KOPT-K1 (cell line): ENCODE results near the gene ARID1B.

Source experiments
- H3K27ac ChIP-seq: fragments of 200-600 bp; sonication (generic); 2 replicates; pipeline ENCODE4 v1.5.1; 2016; ENCODE audit warnings: antibody characterized with exemption, mild to moderate bottlenecking, low read depth, low read length; ENCODE audit not compliant: poor library complexity, severe bottlenecking
- H3K36me3 ChIP-seq: fragments of 200-600 bp; sonication (generic); 2 replicates; pipeline ENCODE4 v1.5.1; 2017; ENCODE audit warnings: antibody characterized with exemption, mild to moderate bottlenecking, low read length, moderate library complexity; ENCODE audit not compliant: insufficient read depth
- H3K9me3 ChIP-seq: fragments of 200-600 bp; sonication (generic); 2 replicates; pipeline ENCODE4 v1.5.1; 2017; ENCODE audit warnings: antibody characterized with exemption, low read length, mild to moderate bottlenecking; ENCODE audit not compliant: insufficient read depth, poor library complexity, severe bottlenecking

The ARID1B gene

DNA sequence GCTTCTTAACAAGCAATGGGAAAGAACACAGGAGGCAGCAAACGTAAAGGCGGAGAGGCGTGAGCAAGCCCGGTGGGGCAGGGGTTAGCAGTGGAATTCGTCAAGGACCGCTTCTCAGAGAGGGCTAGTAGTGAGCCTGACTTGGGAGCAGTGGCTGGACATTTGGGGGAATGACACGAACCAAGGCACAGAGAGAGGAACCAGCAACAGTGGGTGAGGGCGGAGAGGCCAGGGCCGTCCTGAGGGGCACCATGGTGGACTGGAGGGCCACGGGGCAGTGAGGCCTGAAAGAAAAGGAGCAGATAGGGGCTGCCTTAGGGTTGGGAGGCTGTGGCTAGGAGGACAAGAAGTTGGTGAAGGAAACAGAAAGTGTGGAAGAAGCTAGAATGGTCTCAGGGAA lies 12.1 kb upstream of the ARID1B start:
- no peak overlapping the region for H3K27ac ChIP-seq
- H3K36me3 ChIP-seq: no peaks in the 10 kb centered on the region
- H3K9me3 ChIP-seq: no peaks in the 10 kb centered on the region

DNA sequence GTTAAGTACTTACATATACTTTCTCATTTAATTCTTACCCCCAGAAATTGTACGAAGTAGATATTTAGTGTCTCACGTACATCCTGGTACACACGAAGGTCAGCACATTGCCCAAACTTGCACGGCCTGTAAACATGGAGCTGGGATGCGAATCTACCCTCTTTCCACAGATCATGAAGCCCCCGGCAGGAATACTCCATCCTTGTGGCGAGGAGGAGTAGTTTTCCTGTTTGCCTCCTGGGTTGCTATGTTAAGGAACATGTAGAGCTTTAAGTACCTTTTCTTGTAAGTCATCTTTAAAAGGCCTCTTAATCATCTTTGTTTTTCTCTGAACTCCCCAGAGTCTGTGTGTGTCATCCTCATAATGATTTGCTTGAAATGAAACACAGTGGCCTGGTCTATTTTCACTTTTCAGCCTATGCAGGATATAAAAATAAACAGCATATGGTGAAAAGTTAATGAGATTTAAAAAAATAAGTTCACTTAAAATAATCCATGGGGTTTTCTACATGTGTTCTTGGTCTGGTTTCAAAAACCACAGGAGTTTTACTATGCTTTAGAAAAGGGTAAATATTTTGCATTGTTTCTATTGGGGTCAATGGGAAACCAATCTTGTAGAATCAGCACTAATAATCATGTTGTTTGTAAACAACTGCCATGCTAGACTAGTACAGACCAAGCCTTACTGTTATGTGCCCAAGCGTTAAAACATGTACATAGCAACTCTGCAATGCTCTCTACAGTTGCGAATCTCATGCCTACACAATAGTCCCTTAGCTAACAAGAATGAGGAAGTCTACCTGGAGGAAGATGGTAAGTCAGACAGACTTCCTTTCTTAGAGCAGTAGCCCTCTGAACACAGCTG lies 9.3 kb upstream of the ARID1B start:
- no peak overlapping the region for H3K27ac ChIP-seq
- H3K36me3 ChIP-seq: no peaks in the 10 kb centered on the region
- no peaks in the 10 kb centered on the region for H3K9me3 ChIP-seq

DNA sequence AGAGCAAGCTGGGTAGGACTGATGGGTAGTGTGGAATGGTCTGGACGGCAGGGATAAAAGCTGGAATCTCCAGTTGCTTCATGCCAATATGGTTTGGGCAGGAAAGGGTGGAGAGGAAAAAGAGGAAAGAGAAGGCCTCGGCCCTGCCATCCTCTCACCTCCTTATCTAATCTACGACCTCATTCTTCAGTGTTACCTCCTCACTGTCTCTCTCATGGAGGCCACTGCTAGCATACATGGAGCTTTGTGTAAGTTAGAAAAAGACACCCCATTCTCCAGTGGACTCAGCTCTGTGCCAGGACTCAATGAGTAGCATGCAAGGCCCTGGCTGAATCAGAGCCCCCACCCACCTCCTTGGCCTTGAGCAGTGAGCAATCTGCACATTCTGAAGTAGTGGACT lies 6.1 kb upstream of the ARID1B start:
- Histone ChIP-seq H3K36me3 (no peaks in the 10 kb centered on the region), H3K9me3 (no peaks in the 10 kb centered on the region), H3K27ac (no peak overlapping the region)

DNA sequence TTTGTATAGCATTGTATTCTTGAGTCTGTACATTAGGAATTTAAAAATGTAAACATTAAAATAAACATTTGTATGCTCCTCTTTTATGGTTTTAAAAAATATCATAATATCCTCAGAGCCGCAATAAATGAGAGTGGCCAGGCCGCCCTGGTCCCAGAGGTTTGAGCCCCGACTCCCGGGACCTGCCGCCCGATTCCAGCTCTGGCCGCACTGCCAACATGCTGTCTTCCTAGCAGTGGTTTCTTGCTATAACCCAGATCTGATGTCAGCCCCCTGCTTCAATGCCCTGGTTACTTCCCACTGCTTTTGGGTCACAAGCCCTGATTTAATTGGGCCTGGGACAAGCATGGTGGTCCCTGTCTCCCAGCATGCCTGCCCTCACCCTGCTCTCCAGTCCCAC lies 5.4 kb upstream of the ARID1B start:
- no peaks in the 10 kb centered on the region for H3K9me3 ChIP-seq
- no peak overlapping the region for H3K27ac ChIP-seq
- no peaks in the 10 kb centered on the region for H3K36me3 ChIP-seq

DNA sequence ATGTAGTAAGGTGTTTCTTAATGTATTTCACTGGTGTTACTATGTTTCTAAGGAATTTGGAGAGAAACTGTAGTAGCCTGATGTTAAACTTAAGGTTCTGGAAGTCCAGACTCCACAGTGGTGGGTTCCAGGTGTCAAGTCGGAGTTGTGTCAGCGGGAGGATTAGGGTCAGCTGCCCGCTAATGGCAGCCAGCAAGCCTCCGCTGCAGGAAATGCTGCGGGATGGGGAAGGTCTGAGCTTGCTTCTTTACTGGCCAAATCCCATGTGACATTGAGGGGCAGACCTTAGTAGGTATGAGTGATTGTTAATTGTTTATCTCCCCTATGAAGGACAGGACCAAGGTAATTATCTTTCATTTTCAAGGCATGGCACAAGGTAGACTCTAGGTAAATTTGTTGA lies 3.7 kb upstream of the ARID1B start:
- Histone ChIP-seq H3K36me3 (no peaks in the 10 kb centered on the region), H3K9me3 (no peaks in the 10 kb centered on the region), H3K27ac (no peak overlapping the region)

DNA sequence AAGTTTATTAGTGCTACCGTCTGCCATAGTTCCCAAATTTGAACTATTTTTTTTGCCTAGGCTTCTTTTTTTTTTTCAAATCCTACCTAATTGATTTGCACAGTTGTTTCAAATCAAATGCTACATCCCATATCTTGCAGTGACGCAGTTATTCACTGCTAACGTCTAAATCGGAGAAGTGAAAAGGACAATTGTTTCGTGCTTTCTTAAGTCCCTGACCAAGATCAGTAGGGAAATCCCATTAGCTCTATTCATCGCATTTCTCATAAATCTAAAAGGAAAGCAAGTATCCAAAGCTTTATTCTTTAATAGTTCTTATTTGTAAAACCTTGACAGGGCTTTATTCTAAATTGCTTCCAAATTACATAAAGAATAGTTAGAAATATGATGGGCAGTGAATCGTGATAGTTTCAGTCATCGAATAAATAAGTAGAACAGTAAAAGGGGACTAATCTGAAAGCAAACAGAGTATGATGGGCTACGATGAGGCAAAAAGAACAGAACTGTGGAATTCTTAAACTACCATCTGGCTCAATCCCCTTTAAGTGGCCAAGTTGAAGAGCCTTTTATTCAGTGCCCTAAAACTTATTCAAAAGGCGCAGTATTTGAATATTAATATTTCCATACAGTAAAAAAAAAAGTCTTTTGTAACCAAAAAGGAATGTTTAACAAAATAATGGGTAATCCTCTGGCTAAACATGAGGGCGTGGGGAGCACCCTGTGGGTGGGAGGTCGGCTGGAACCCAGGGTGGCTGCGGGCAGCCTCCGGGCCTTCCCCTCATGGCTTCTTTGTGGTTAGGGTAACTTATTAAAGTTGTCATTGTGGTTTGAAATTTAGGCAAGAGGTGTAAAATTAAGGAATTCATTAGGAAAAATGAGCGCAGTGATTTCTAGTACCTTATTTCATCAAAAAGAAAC lies 3.0 kb upstream of the ARID1B start:
- H3K9me3 ChIP-seq: no peaks in the 10 kb centered on the region
- no peaks in the 10 kb centered on the region for H3K36me3 ChIP-seq
- no peak overlapping the region for H3K27ac ChIP-seq

DNA sequence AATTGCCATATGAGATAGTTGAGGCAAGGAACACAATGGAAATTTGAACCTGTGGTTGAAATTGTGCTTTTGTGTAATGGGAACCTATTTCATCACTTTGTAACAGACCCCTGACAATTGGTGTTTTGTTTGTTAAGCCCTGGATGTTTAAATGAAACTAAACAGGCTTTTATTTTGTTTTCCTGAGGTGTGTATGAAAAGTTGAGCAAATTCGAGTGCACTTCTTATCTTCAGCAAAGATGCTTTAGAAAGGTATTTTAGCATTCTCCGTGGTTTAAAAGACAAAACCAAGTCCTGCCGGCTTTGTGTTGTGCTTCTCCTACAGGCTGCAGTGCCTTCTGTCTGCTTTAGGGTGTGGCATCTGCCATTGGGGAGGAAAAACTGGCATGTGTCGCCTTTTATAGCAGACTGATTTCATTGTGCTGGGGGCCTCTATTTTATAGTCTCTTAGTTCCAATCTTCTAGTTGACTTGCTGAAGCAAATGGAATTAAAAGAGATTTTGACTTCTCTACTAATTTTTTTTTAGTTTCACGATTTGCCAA lies 2.2 kb upstream of the ARID1B start:
- H3K36me3 ChIP-seq: no peaks in the 10 kb centered on the region
- no peaks in the 10 kb centered on the region for H3K9me3 ChIP-seq
- H3K27ac ChIP-seq: no peak overlapping the region

DNA sequence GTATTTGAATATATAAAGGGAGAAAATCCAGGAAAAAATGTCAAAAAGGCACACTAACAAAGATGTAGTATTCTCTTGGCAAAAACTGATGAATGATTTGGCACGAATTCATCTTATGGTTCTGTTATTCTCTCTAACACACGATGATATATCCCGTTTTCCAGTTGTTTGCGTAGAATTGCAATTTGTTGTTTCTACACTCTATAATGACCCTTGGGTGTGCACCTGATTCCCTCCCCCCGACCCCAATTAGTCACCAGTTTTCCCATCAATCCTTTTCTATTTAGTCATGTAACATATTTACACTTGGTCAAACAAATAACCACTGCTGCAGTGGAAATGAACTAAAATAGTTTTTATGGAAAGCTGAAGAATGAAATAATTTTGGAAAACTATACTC lies 1.5 kb upstream of the ARID1B start:
- Histone ChIP-seq H3K27ac (no peak overlapping the region), H3K9me3 (no peaks in the 10 kb centered on the region), H3K36me3 (no peaks in the 10 kb centered on the region)

DNA sequence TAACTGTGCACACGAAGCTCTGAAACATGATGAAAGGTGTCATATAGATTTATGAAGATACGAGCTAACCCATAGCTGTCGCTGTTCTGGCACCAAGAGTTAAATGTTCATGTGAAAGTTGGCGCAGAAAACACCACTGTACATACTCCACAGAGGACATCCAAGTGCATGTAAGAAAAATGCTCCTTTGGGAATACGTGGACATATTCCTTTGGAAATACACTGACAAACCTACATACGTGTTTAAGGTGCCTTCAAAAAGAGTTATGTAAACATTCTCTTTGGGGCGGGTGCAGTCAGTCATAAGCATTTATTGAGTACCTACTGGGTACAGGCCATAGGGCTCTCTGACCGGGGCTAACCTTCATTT lies 723 bp upstream of the ARID1B start:
- no peaks in the 10 kb centered on the region for H3K9me3 ChIP-seq
- H3K27ac ChIP-seq: peak overlapping the region; percentile 92
- H3K36me3 ChIP-seq: no peaks in the 10 kb centered on the region

DNA sequence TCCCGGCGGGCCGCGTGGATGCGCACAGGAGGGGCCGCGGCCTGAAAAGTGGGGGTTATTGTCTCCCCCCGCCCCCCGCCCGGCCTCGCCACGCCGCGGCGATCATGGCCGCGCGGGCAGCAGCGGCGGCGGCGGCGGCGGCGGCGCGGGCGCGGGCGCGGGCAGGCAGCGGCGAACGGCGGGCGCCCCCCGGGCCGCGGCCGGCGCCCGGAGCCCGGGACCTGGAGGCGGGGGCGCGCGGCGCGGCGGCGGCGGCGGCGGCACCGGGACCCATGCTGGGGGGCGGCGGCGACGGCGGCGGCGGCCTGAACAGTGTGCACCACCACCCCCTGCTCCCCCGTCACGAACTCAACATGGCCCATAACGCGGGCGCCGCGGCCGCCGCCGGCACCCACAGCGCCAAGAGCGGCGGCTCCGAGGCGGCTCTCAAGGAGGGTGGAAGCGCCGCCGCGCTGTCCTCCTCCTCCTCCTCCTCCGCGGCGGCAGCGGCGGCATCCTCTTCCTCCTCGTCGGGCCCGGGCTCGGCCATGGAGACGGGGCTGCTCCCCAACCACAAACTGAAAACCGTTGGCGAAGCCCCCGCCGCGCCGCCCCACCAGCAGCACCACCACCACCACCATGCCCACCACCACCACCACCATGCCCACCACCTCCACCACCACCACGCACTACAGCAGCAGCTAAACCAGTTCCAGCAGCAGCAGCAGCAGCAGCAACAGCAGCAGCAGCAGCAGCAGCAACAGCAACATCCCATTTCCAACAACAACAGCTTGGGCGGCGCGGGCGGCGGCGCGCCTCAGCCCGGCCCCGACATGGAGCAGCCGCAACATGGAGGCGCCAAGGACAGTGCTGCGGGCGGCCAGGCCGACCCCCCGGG lies 637 bp downstream of the ARID1B start:
- no peaks in the 10 kb centered on the region for H3K9me3 ChIP-seq
- no peaks in the 10 kb centered on the region for H3K36me3 ChIP-seq
- peak overlapping the region; percentile 94 for H3K27ac ChIP-seq

DNA sequence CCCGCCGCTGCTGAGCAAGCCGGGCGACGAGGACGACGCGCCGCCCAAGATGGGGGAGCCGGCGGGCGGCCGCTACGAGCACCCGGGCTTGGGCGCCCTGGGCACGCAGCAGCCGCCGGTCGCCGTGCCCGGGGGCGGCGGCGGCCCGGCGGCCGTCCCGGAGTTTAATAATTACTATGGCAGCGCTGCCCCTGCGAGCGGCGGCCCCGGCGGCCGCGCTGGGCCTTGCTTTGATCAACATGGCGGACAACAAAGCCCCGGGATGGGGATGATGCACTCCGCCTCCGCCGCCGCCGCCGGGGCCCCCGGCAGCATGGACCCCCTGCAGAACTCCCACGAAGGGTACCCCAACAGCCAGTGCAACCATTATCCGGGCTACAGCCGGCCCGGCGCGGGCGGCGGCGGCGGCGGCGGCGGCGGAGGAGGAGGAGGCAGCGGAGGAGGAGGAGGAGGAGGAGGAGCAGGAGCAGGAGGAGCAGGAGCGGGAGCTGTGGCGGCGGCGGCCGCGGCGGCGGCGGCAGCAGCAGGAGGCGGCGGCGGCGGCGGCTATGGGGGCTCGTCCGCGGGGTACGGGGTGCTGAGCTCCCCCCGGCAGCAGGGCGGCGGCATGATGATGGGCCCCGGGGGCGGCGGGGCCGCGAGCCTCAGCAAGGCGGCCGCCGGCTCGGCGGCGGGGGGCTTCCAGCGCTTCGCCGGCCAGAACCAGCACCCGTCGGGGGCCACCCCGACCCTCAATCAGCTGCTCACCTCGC lies 1.5 kb downstream of the ARID1B start:
- Histone ChIP-seq H3K9me3 (no peaks in the 10 kb centered on the region), H3K27ac (peak overlapping the region; percentile 94), H3K36me3 (no peaks in the 10 kb centered on the region)

DNA sequence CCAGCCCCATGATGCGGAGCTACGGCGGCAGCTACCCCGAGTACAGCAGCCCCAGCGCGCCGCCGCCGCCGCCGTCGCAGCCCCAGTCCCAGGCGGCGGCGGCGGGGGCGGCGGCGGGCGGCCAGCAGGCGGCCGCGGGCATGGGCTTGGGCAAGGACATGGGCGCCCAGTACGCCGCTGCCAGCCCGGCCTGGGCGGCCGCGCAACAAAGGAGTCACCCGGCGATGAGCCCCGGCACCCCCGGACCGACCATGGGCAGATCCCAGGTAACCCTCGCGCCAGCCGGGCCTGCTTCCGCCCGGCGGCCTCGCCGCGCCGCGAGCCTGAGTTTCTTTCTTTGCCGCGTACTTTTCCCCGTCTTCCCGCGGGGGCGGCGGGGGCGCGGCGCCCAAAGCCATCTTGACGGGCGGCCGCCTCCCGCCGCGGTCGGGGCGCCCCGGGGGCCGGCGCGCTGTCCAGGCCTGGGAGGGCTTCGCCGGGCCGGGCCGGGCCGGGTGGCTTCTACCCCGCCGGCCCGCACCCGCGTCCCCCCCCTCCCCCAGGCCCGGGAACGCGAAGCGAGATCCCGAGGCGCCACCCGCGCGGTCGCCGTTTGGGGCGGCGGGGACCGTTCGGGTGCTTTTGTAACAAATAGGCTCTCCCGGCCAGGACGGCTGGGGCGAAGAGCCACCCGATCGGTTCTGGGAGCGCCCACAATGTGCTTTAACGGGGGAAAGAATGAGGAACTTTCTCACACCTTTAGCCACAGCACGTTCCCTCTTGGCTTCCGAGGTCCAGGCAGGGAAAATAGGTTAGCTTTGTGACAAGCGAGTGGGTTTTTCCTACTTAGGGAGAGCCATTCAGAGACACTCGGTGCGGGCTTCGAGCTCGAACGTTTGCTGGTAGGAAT lies 2.3 kb downstream of the ARID1B start:
- H3K9me3 ChIP-seq: no peaks in the 10 kb centered on the region
- H3K36me3 ChIP-seq: no peaks in the 10 kb centered on the region
- peak overlapping the region; percentile 94 for H3K27ac ChIP-seq

DNA sequence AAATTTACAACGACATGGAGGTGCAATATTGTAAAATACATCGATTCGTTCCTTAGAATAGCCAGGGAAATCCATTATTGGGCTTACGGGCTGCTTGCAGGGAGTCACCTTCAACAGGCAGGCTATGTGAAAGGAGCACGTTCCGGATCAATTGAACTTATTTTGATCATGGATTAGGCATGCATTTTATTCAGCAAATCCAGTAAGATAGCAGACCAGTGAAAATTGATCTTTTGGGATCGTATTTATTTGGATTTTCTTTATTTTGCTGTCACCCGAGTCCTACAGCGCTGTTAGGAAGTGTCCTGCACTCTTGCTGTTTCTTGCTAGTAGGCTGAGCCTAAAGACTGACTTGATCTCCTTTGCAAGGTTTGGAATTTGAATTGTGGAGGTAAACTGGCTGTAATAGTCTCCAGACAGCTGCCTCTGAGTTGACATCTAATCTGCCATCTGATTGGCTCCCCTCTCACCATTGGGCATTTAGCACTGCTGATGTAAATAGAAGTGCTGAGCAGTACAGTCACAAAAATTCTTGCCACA lies 3.0 kb downstream of the ARID1B start:
- Histone ChIP-seq H3K36me3 (peaks cover 6% of the 10 kb centered on the region), H3K9me3 (no peaks in the 10 kb centered on the region), H3K27ac (peak overlapping the region; percentile 94)
